T-helper 1 cell treated with Interleukin-12 subunit alpha and Interleukin-12 subunit beta and Interleukin-4 antibody, amounts not matched to agents 30 μg/mL and 1 μg/mL, for 36 hours (primary cell): ENCODE data around the gene GRAMD1C.
A peak's percentile ranks its signal among the peaks of the same experiment; 100 is the strongest.

Experiments used
- H3K27ac Mint-ChIP-seq: one replicate; pipeline ENCODE4 v1.8.0; 2021; ENCODE audit warnings: mild to moderate bottlenecking, mixed read lengths
- H3K27me3 Mint-ChIP-seq: one replicate; pipeline ENCODE4 v1.8.0; 2021; ENCODE audit warnings: low read depth, mixed read lengths
- H3K36me3 Mint-ChIP-seq: one replicate; pipeline ENCODE4 v1.8.0; 2021; ENCODE audit warnings: low read depth, mixed read lengths
- H3K4me1 Mint-ChIP-seq: one replicate; pipeline ENCODE4 v1.8.0; 2021; ENCODE audit warnings: low read depth, mixed read lengths
- H3K4me3 Mint-ChIP-seq: one replicate; pipeline ENCODE4 v1.8.0; 2021; ENCODE audit warnings: mild to moderate bottlenecking, moderate library complexity, mixed read lengths
- H3K9me3 Mint-ChIP-seq: one replicate; pipeline ENCODE4 v1.8.0; 2021; ENCODE audit warnings: mixed read lengths

GRAMD1C gene

GRCh38 chr3:113838631-113839209 is at the start of gene GRAMD1C:
Gene GRAMD1C (plus strand): TSS chr3:113838788. CDS start chr3:113838910, 122 bp downstream.
- no peak within 1 kb of the TSS for H3K27ac Mint-ChIP-seq
- H3K4me3 Mint-ChIP-seq = peak within 1 kb of the TSS; percentile 79
- H3K27me3 Mint-ChIP-seq = peaks cover 10% of the 10 kb centered on the region
- H3K4me1 Mint-ChIP-seq = peaks cover 5% of the 10 kb centered on the region
- H3K36me3 Mint-ChIP-seq = no peaks in the 10 kb centered on the region
- no peaks in the 10 kb centered on the region for H3K9me3 Mint-ChIP-seq

GRCh38 chr3:113791381-113791780 is 47.2 kb upstream of the GRAMD1C start:
- Mint-ChIP-seq H3K4me3 (no peak overlapping the region), H3K27me3 (no peaks in the 10 kb centered on the region), H3K27ac (no peak overlapping the region), H3K9me3 (no peaks in the 10 kb centered on the region), H3K4me1 (no peaks in the 10 kb centered on the region), H3K36me3 (peaks cover 8% of the 10 kb centered on the region)

GRCh38 chr3:113794526-113794925 is 44.1 kb upstream of the GRAMD1C start:
- Mint-ChIP-seq H3K27me3 (no peaks in the 10 kb centered on the region), H3K4me3 (no peak overlapping the region), H3K4me1 (no peaks in the 10 kb centered on the region), H3K9me3 (no peaks in the 10 kb centered on the region), H3K36me3 (peaks cover 14% of the 10 kb centered on the region), H3K27ac (no peak overlapping the region)

- Mint-ChIP-seq H3K4me1 (no peaks in the 10 kb centered on the region), H3K27me3 (no peaks in the 10 kb centered on the region), H3K27ac (no peak overlapping the region), H3K36me3 (peaks cover 17% of the 10 kb centered on the region), H3K9me3 (no peaks in the 10 kb centered on the region), H3K4me3 (no peak overlapping the region)
These were observed 42.9 kb upstream of the GRAMD1C start for GRCh38 chr3:113795693-113796092.

GRCh38 chr3:113802795-113803455 is 35.7 kb upstream of the GRAMD1C start:
- peaks cover 26% of the 10 kb centered on the region for H3K36me3 Mint-ChIP-seq
- H3K4me3 Mint-ChIP-seq = no peak overlapping the region
- H3K27me3 Mint-ChIP-seq = no peaks in the 10 kb centered on the region
- no peak overlapping the region for H3K27ac Mint-ChIP-seq
- H3K4me1 Mint-ChIP-seq = peaks cover 3% of the 10 kb centered on the region
- no peaks in the 10 kb centered on the region for H3K9me3 Mint-ChIP-seq

GRCh38 chr3:113804661-113805060 is 33.9 kb upstream of the GRAMD1C start:
- H3K27ac Mint-ChIP-seq = no peak overlapping the region
- H3K4me1 Mint-ChIP-seq = peaks cover 3% of the 10 kb centered on the region
- H3K36me3 Mint-ChIP-seq = peaks cover 27% of the 10 kb centered on the region
- H3K9me3 Mint-ChIP-seq = no peaks in the 10 kb centered on the region
- H3K4me3 Mint-ChIP-seq = no peak overlapping the region
- no peaks in the 10 kb centered on the region for H3K27me3 Mint-ChIP-seq

- no peak overlapping the region for H3K27ac Mint-ChIP-seq
- H3K36me3 Mint-ChIP-seq = peaks cover 26% of the 10 kb centered on the region
- peaks cover 3% of the 10 kb centered on the region for H3K4me1 Mint-ChIP-seq
- no peaks in the 10 kb centered on the region for H3K27me3 Mint-ChIP-seq
- H3K9me3 Mint-ChIP-seq = no peaks in the 10 kb centered on the region
- H3K4me3 Mint-ChIP-seq = no peak overlapping the region
These were observed 33.3 kb upstream of the GRAMD1C start for GRCh38 chr3:113805249-113805648.

GRCh38 chr3:113812854-113813253 is 25.7 kb upstream of the GRAMD1C start:
- Mint-ChIP-seq H3K4me1 (no peaks in the 10 kb centered on the region), H3K4me3 (no peak overlapping the region), H3K27me3 (no peaks in the 10 kb centered on the region), H3K36me3 (peaks cover 13% of the 10 kb centered on the region), H3K27ac (no peak overlapping the region), H3K9me3 (no peaks in the 10 kb centered on the region)

GRCh38 chr3:113819866-113820265 is 18.7 kb upstream of the GRAMD1C start:
- Mint-ChIP-seq H3K27me3 (no peaks in the 10 kb centered on the region), H3K4me3 (no peak overlapping the region), H3K36me3 (no peaks in the 10 kb centered on the region), H3K4me1 (no peaks in the 10 kb centered on the region), H3K27ac (no peak overlapping the region), H3K9me3 (no peaks in the 10 kb centered on the region)

GRCh38 chr3:113825090-113825489 is 13.5 kb upstream of the GRAMD1C start:
- Mint-ChIP-seq H3K27ac (no peak overlapping the region), H3K4me3 (no peak overlapping the region)

GRCh38 chr3:113828600-113828999 is 10.0 kb upstream of the GRAMD1C start:
- Mint-ChIP-seq H3K9me3 (peaks cover 10% of the 10 kb centered on the region), H3K4me1 (peaks cover 7% of the 10 kb centered on the region), H3K27me3 (no peaks in the 10 kb centered on the region), H3K4me3 (no peak overlapping the region), H3K27ac (no peak overlapping the region), H3K36me3 (peaks cover 4% of the 10 kb centered on the region)

More at GRCh38 chr3:113825090-113825489, 13.5 kb upstream of the GRAMD1C start:
- Mint-ChIP-seq H3K9me3 (no peaks in the 10 kb centered on the region), H3K27me3 (no peaks in the 10 kb centered on the region), H3K36me3 (no peaks in the 10 kb centered on the region), H3K4me1 (no peaks in the 10 kb centered on the region)

- Mint-ChIP-seq H3K27me3 (no peaks in the 10 kb centered on the region), H3K36me3 (peaks cover 4% of the 10 kb centered on the region), H3K9me3 (peaks cover 10% of the 10 kb centered on the region), H3K27ac (no peak overlapping the region), H3K4me3 (no peak overlapping the region), H3K4me1 (peaks cover 7% of the 10 kb centered on the region)
These were observed 8.8 kb upstream of the GRAMD1C start for GRCh38 chr3:113829576-113830354.

- Mint-ChIP-seq H3K27me3 (no peaks in the 10 kb centered on the region), H3K9me3 (peaks cover 10% of the 10 kb centered on the region), H3K4me3 (no peak overlapping the region), H3K27ac (peak overlapping the region; percentile 63), H3K36me3 (peaks cover 4% of the 10 kb centered on the region), H3K4me1 (peaks cover 7% of the 10 kb centered on the region)
These were observed 7.6 kb upstream of the GRAMD1C start for GRCh38 chr3:113831103-113831355.

- H3K9me3 Mint-ChIP-seq = peaks cover 10% of the 10 kb centered on the region
- H3K27me3 Mint-ChIP-seq = no peaks in the 10 kb centered on the region
- no peak overlapping the region for H3K4me3 Mint-ChIP-seq
- H3K36me3 Mint-ChIP-seq = peaks cover 4% of the 10 kb centered on the region
- no peak overlapping the region for H3K27ac Mint-ChIP-seq
- peaks cover 7% of the 10 kb centered on the region for H3K4me1 Mint-ChIP-seq
These were observed 6.0 kb upstream of the GRAMD1C start for GRCh38 chr3:113832477-113833164.
